Measurements from ENCODE around the gene GSTCD.
"Not testable (repeated sequence)": the region's sequence is repeated elsewhere in the genome, so short reads cannot be mapped to it uniquely, and the experiment has no call there.

The GSTCD gene

DNA sequence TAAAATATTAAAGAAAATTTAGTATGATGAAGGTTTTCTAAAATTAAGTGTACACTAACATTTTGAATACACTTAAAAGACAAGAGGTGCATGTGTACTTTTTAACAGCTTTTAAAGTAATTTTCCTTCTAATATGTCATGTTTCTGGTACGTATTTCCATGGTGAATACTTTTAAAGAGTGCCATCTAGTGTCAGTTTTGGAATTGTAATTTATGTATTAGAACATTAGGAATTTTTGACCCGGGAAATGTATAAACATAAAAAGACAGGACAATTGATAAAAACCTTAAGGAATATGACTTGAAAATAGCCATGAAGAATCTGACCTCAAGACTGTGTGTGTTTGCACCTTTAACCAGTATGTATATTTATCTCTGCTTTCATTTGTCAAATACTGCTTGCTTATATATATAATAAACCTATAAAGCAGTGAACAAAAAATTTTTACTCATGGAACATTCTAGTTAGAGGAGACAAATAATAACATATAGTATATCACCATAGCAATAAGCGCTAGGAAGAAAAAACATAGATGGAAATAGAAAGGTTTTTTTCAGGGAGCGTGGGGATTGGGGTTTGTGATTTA lies 7.2 kb downstream of the GSTCD start:
- no peak for DNase-seq

DNA sequence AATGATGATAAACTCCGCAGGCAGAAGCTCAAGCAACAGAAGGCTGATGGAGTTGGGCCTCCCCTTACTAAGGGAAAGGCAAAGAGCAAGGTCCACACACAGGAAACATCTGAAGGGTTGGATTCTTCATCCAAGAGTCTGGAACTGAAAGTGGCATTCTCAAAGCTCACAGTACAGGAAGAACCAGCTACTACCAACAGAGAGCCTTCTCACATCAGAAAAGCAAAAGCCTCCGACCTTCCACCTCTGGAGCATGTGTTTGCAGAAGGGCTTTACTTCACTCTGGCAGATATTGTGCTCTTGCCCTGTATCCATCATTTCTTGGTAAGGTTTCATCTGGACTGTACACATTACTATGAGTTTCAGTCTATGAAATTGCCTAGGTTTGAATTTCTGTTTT lies 10.6 kb downstream of the GSTCD start:
- DNase-seq = no peak

- DNase-seq = no peak
These were observed 17.0 kb downstream of the GSTCD start for GRCh38 chr4:105725623-105726022.

DNA sequence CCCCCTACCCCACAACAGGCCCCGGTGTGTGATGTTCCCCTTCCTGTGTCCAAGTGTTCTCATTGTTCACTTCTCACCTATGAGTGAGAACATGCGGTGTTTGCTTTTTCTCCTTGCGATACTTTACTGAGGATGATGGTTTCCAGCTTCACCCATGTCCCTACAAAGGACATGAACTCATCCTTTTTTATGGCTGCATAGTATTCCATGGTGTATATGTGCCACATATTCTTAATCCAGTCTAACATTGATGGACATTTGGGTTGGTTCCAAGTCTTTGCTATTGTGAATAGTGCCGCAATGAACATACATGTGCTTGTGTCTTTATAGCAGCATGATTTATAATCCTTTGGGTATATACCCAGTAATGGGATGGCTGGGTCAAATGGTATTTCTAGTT lies 21.3 kb downstream of the GSTCD start:
- DNase-seq = not testable (repeated sequence)

GRCh38 chr4:105735217-105735616 lies 26.6 kb downstream of the GSTCD start:
- DNase-seq = not testable (repeated sequence)

DNA sequence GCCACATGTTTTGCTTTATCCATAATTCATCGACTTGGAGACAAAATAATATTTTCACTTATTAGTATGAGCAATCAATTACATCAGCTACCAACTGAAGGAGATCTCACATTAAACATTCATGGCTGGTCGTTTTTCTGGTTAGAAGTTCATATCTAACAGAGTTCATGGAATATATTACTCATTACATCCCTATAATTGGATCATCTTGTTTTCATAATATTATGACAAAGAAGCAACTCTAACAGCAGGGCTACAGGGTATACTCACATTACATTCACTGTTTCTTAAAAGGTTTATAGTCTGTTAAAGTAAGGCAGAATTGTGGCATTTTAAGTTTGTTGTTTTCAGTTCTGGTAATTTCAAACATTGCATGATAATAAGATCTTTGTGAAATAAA lies 33.0 kb downstream of the GSTCD start:
- DNase-seq = no peak

DNA sequence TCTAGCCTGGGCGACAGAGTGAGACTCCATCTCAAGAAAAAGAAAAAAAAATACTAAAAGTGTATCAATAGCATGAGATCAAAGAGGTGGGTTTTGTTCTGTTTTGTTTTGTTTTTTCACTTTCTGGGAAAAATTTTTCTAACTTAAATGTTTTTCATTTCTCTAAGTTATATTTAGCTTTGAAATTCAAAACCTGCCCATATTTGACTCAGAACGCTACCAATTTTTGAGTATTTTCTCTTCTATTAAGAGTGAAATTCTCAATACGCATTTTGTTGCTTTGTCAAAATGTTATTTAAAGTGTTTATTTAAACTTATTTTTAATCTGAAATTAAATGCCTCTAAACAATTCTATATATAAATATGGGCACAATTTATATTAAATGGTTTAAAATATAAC lies 39.6 kb downstream of the GSTCD start:
- DNase-seq = no peak

- DNase-seq = no peak
These were observed 43.2 kb downstream of the GSTCD start for GRCh38 chr4:105751718-105752299.

DNA sequence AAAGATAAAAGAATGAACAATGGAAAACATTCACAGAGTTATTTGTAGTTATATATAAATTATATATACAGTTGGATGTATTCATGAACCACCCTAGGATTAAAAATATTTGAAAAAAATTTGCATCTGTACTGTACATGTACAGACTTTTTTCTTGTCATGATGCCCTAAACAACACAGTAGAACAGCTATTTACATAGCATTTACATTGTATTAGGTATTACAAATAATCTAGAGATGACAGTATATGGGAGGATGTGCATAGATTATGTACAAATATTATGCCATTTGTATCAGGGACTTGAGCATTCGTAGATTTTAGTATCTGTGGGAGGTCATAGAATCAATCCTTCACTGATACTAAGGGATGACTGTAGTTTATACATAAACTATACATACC lies 44.8 kb downstream of the GSTCD start:
- no peak for DNase-seq

DNA sequence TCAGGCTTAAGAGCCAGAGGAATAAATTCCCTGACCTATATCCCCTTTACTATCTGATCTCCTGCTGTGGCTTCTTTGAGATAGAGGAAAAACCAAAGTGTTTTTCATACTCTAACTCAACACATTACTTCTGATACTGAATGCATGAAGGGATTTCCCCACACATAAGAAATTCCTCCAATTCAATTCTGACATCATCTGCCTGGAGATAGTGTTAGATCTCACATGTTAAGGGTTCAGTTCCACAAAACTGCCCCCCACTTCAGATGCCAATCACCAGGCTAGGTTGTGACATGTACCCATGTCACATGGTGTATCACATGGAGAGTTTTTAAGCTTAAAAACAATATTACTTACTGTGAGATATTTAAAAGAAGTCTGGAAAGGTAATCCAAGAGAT lies 46.8 kb downstream of the GSTCD start:
- no peak for DNase-seq

- no peak for DNase-seq
These were observed 50.4 kb downstream of the GSTCD start for GRCh38 chr4:105758958-105759357.

- DNase-seq = peak; percentile 4
These were observed 57.3 kb downstream of the GSTCD start for GRCh38 chr4:105765690-105766407.

DNA sequence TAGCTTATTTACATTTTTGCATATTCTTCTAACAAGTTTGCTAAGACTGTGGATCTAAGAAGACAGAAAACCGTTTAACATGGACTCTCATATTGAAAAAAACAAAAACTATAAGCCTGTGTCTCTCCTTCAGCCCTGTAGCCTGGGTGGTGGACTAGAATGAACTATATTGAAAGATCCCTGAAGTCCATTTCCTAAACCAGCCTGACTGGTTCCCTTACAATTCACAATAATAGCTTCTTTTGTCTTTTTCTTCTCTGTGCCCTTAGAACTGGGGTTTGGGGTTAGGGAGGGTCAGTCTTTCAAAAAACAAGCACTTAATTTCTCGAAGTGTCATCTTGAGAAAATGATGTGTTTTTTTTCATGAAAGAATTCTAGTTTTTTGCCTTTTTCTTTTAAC lies 59.0 kb downstream of the GSTCD start:
- no peak for DNase-seq

GRCh38 chr4:105770524-105770923 lies 61.9 kb downstream of the GSTCD start:
- not testable (repeated sequence) for DNase-seq

DNA sequence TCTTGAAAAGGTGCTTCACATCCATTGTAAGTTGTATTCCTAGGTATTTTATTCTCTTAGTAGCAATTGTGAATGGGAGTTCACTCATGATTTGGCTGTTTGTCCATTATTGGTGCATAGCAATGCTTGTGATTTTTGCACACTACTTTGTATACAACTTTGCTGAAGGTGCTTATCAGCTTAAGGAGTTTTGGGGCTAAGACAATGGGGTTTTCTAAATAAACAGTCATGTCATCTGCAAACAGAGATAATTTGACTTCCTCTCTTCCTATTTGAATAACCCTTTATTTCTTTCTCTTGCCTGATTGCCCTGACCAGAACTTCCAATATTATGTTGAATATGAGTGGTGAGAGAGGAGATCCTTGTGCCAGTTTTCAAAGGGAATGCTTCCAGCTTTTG lies 63.5 kb downstream of the GSTCD start:
- not testable (repeated sequence) for DNase-seq

DNA sequence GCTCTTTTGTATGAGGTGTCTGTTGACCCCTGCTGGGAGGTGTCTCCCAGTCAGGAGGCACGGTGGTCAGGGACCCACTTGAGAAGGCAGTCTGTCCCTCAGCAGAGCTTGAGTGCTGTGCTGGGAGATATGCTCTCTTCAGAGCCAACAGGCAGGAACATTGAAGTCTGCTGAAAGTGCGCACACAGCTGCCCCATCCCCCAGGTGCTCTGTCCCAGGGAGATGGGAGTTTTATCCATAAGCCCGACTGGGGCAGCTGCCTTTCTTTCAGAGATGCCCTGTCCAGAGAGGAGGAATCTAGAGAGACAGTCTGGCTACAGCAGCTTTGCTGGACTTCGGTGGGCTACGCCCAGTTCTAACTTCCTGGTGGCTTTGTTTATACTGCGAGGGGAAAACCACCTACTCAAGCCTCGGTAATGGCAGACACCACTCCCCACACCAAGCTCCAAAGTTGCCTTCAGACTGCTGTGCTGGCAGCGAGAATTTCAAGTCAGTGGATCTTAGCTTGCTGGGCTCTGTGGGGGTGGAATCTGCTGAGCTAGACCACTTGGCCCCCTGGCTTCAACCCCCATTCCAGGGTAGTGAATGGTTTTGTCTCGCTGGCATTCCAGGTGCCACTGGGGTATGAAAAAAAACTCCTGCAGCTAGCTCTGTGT lies 67.3 kb downstream of the GSTCD start:
- DNase-seq = not testable (repeated sequence)

DNA sequence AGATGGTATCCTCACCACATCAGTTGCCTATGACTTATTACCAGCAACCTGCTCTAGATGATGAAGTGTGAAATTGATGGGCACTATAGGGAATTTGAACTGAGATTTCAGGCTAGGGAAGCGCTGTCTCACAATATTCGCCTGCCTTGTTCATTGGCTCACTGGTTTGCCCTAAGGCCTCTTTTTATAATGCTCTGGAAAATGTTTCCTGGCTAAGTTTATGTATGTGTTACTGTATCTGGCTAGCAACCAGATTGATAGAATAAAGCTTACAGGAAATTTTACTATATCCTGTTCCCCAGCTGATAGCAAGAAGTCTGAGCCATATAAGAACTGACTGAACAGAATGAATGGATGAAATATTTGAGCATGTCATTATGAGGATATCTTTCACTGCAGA lies 71.6 kb downstream of the GSTCD start:
- no peak for DNase-seq

- no peak for DNase-seq
These were observed 76.2 kb downstream of the GSTCD start for GRCh38 chr4:105784761-105785160.

GRCh38 chr4:105785792-105786191 lies 77.2 kb downstream of the GSTCD start:
- DNase-seq = no peak

DNA sequence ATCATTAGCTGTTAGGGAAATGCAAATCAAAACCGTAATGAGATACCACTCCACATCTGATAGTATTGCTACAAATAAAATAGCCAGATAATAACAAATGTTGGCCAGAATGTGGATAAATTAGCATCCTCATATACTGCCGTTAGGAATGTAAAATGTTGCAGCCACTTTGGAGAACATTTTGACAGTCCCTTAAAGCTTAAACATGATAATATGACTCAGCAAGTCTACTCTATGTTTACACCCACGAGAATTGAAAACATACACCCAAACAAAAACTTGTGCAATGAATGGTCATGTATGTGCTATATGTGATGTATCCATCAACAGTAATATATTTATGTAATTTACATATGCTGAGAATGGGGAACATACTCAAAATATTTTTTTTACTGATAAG lies 78.2 kb downstream of the GSTCD start:
- DNase-seq = no peak

DNA sequence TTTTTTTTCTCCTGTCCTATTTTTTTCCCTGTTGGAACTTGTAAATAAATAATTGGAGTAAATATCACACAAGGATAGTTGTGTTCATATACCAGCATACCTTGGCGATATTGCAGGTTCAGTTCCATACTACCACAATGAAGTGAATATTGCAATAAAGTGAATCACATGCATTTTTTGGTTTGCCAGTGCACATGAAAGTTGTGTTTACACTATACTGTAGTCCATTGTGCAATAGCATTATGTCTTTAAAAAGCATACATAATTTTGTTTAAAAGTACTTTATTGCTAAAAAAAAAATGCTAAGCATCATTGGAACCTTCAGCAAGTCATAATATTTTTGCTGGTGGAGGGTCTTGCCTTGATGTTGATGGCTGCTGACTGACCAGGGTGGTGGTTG lies 88.6 kb downstream of the GSTCD start:
- no peak for DNase-seq

- no peak for DNase-seq
These were observed 97.0 kb downstream of the GSTCD start for GRCh38 chr4:105805501-105806120.

DNA sequence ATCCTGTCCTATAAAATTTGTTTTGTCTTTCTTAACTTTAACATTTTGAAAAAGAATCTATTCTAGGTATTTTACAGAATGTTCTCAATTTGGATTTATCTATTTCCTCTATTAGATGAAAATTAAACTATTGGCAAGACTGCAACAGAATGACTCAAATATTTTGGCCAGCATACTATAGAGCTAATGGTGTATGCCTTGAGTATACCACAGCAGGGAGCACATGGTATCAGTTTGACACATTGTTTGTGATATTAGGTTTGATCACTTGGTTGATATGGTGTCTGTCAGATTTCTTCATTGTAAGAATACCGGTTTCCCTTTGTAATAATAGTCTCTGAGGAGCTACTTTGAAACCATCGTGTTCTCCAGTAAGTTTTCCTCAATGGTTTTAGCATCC lies 98.9 kb downstream of the GSTCD start:
- DNase-seq = no peak

Measured in T1000 (cell line).